GM20431 (cell line): Measurements from ENCODE around the gene ELK3.

Experiments used
- in situ Hi-C: fragments of 300-500 bp; cut with MseI, MboI; formaldehyde crosslinking; loops from one replicate; pipeline ENCODE4 v1.15.0; 2020; ENCODE audit warnings: low sequenced_read_pairs; ENCODE audit not compliant: unreplicated experiment

The ELK3 gene

DNA sequence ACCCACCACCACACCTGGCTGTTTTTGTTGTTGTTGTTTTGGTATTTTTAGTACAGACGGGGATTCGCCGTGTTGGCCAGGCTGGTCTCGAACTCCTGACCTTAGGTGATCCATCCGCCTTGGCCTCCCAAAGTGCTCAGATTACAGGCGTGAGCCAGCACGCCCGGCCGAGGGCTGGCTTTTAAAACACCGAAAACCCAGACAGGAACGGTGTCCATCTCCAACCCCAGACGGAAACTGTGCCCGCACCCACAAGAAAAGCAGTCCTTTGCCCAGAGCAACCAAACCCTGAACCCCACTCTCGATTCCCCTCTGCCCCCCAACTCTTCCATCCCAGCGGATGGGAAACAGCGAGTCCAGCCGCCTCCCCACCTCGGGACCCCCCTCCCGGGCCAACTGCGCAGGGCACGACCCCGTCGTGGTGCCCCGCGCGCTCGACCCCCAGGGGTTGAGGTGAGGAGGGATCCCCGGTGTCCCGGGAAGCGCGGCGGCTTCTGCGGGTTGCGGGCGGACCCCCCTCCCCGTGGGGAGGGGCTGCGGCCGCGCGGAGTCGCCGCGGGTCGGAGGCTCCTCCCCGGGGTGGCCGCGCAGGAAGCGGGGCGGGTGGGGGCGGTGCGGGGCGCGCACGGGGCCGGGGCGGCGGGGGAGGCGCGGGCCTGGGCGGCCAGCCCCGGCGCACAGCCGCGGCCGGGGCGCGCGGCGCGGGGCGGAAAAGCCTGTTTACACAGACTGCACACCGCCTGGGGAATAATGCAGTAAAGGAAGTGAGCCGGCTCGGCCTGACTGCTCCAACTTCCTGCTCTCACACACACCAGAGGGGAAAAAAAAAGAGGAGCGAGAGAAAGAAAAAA is at the start of gene ELK3:
TSS of gene ELK3 (plus strand) at position 651 of the 851 bp plus-strand sequence.
- in situ Hi-C loops: no loop called here

DNA sequence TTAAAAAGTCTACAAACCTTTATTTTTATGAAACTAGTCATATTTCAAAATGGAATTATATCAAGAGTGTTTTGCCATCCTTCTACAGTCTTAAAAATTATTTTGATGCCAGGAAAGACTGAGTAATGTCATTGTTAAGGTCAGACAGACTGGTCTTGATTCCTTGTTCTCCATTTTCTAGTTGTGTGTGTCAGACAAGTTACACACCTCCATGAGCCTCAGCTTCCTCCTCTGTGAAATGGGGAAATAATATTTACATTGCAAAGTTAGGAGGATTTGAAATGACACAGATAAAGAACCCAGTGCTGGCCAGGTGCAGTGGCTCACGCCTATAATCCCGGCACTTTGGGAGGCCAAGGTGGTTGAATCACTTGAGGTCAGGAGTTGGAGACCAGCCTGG is 47.4 kb upstream of the ELK3 start:
- in situ Hi-C loops: no loop called here

DNA sequence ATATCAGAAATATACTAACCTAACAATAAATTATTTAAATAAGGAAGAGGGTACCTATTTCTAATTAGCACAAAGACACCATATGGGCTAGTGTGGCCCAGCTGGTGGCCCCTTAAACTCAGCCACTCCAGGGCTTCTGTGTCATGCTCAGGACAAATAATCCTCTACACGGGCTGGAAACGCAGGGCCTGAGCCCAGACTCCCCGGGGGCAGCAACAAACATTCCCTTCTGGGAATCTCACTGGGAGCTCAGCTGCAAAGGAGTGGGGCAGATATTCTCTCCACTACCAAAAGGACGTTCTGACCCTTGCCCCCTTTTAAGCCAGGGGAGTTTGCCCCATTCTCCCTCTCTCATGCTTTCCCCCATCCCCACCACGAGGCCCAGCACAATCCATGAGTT is 43.7 kb upstream of the ELK3 start:
- in situ Hi-C loops: no loop called here

DNA sequence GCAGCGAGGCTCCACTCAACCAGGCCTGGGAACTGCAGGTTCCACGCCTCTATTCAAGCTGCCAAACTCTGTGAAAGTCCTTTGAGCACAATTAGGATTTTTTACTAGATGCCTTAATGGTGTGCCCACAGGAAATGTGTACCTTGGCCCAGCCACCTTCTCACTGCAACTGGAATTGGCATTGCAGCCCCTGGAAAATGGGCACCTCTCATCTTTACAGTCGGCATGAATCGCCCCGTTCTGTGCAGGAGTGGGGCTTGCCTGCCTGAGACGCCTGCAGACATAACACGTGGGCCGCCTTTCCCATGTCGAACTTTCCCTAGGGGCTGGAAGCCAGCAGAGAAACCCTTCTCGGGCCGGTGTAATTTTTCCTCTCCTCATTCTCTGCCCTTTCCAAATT is 42.0 kb upstream of the ELK3 start:
- in situ Hi-C loops: no loop called here

DNA sequence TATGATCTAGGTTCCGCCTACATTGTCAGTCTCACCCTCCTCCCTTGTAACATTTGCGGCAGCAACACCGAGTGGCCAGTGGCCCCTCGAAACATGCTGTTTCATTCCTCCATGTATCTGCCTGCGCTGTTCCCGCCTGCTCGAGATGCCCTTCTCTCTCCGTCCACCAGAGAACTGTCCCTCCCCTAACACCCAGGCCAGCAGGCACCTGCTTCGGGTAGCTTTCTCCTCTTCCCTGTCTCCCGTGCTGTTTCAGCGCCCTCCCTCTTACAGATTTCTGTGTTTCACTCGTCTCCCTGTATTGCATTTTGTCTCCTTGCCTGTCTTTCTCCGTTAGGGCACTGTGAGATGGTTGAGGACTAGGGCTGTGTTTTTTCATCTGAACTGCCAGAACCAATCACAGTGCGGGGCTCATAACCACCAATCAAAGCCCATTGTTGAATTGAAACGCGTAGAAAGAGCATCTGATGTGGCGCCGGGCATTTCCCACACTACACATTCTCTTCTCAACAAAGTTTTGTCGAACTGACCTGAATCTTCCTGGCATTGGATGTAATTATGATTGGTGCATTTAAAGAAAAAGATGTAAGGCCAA is 40.9 kb upstream of the ELK3 start:
- in situ Hi-C loops: no loop called here

DNA sequence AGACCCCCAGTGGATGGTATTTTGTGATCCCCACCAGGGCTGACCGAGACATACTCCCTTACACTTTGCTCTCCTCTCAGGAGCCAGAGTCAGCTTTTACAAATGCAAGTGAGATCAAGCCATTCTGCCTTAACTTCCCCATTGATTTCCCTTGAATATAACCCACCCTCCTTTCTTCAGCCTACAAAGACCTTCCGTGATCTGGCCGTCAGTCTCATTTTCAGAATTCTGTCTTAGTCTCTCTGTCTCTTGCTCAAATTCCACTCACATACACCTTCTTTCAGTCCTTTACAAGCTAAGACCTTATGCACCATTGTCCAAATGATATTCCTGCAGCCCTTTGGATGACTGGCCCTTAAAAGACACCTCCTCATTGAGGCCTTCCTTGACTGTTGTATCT is 39.0 kb upstream of the ELK3 start:
- in situ Hi-C loops: no loop called here

DNA sequence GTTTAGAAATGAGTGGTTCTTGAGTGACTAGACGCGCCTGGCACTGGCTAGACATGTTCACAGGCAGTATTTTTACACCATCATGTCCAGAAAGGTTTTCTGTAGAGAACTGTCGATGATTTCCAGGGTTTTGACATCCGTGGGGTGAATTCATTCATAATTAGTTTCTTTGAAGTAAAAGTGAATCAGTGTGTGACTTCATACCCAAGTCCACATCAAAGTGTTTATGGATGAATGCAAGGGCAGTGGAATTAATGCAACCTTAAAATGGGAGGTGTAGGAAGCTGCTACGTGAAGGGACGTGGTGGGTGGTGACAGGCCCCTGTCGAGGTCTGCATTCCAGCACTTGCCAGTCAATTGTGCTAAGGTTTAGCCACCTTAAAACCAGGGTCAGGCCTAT is 38.4 kb upstream of the ELK3 start:
- in situ Hi-C loops: no loop called here

DNA sequence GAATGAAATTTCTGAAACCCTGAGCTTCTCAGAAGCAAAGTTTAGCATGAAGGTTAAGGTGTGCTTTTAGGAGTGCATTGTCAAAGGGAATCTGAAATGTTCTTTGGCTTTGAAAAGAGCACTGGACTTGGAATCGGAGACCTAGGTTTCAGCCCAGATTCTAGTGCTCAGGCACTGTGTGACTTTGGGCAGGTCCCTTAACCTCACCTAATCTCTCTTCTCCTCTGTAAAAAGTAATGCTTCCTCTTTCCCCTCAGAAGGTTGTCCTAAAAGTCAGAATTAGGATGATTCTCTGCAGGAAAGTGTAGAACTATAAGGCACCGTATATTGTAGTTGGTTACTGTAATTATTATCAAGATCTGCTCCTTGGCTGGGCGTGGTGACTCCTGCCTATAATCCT is 38.0 kb upstream of the ELK3 start:
- in situ Hi-C loops: no loop called here

DNA sequence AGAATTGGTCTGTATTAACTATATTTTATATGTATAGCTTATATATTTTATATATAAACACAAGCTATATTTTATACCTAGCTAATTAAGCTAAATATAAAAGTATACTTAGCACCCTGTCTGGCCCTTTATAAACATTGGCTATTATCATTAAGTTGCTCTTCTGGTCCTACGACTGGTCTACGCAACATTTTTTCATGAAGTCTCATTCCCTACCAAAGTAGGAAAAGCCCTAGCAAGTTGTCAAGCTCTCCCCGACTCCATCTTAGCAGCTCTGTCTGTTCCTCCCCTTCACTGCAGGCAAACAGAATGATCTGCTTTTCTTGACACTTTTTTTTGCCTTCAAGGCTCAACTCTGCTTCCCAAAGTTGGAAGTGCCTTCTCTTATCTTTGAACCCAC is 36.7 kb upstream of the ELK3 start:
- in situ Hi-C loops: no loop called here

DNA sequence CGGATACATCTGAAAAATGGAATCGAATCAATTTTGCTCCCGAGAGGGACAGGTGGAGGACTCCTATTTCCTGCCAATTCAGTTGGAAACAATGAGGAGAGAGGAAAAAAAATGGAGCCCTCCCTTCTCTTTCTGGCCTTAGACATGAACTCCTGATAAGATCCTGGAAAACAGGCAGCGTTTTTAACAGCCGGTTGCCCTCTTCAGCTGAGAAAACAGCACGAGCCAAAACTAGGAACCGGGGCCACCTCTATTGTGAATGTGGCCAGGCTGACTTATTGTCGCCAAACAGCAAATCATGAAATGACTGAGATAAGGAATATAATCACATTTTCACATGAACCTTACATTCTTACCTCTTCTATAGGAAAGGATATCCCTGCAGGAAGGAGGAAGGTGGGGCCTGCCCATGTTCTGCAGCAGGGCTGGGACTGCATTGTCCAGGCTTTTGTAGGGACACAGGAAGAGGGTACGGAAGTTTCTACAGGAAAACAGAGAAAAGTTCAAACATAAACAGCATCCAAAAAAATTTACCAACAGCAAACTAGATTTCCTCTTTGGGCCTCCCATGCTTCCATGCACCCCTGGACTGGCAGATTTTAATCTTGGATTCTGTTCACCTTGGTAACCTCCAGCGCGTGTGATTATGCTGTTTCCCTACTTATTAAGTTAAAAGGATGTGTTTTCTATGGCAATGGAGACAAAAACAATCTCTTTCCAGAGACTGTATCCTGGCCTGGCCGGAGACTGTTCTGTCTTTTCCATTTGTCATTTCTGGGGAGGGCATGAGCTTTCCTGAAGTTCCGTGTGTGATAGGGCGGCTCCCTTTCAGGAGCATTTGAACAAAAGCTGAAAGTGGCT is 29.0 kb upstream of the ELK3 start:
- in situ Hi-C loops: no loop called here

DNA sequence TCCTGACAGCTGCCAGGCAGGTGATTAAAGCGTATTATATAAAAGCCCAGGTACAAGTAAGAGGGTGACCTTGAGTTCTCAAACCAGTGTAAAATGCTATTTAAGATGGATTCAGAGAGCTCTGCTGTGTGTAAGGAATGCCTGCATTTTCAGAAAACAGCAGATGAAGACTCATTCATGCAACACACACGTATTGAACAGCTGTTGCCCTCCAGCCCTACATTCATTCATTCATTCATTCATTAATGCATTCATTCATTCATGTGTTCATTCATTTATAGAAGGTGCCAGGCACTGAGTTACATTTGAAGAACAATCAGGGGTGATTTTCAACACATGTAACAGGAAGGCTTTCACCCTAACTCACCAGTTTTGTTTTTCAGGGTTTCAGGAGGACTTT is 27.4 kb upstream of the ELK3 start:
- in situ Hi-C loops: no loop called here

DNA sequence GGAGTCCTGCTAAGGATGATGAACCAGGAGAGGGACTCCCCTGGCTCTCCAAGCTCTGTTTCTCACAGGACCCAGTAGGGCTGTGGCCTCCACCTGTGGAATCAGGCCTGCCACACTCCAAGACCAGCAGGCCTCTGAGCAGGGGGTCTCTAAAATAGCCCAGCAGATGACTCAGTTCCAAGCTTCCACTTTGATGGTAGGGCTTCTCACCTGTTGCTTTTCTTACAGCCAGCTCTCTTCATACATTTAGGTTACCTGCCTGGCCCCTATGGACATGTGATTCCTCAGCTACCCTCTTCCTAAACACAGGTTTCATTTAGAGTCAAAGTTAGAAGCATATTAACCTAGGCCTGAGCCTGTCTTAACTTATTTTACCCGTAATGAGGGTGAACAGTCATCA is 26.7 kb upstream of the ELK3 start:
- in situ Hi-C loops: no loop called here

DNA sequence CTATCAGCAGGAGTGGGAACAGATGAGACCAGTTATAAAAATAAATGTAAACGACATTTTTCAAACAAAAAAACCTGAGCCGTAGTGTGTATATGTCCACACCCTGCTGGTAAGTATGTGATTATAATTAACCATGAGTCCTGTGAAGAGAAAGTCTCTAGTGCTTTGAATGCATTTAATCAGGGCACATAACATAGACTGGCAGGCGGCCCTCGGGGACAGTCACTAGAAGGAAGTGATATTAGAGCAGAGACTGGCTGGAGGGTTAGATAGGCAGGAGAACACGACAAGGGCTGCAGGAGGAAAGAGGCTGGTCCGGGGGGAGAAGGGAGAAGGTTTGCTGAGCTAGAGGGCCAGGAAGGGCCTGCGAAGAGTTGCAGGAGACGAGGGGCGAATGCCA is 23.8 kb upstream of the ELK3 start:
- in situ Hi-C loops: no loop called here

DNA sequence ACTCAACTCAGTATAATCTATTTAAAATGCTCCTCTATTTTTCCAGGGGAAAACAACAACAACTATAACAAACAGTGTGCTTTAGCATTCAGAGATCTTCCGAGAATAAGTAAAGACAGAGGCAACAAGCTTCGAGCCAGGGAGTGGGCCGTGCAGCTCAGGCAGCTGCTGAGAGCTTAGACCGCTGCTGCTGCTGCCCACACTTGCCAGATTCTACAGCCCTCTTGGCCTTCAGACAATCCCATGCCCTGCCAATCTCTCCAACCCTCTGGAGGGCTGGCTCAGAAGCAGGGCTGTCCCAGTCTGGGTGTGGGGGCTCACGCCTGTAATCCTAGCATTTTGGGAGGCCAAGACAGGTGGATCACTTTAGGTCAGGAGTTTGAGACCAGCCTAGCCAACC is 23.4 kb upstream of the ELK3 start:
- in situ Hi-C loops: no loop called here

DNA sequence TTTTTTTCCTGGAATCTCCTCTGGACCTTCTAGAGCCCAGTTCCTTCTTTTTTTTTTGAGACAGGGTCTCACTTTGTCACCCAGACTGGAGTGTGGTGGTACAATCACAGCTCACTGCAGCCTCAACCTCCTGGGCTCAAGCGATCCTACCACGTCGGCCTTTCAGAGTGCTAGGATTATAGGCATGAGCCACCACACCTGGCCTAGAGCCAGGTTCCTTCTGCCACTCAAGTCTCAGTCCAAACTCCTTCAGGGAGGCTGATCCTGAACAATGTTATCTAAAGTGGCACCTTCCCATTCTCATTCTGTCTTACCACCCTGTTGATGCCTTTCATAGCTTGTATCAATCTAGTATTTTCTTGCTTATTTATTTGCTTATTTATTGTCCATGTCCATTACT is 22.3 kb upstream of the ELK3 start:
- in situ Hi-C loops: no loop called here

DNA sequence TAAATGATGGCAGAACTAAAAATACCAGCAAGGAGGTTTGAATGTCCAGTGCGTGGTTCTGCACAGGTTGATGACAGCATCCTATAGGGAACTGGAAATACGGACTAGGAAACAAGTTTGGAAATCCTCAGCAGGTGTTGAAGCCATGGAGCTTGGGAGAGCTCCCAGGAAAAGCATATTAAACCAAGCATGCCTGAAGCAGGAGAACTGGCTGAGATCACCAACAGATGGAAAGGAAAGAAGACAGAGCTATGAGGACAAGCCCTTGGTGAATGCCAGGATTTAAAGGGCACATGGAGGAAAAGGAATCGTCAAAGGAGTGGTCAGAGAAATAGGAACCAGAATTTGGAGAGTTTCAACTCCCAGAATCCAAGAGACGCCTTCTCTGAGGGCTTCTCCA is 21.2 kb upstream of the ELK3 start:
- in situ Hi-C loops: no loop called here

DNA sequence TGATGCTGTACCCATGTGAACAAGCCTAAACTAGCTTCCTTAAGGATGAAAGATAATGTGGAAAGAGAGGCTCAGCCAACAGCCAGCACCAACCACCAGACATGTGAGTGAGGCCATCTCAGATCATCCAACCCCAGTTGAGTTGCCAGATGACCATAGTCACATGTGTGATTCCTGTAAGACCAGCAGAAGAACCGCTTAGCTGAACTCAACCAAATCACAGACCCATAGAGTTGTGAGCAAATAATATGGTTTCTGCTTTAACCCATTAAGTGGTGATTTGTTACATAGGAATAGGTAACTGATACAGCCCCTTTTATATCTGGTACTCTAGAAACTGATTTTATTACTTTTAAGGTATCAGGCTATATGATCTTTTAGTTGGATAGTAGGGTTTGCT is 17.6 kb upstream of the ELK3 start:
- in situ Hi-C loops: no loop called here

DNA sequence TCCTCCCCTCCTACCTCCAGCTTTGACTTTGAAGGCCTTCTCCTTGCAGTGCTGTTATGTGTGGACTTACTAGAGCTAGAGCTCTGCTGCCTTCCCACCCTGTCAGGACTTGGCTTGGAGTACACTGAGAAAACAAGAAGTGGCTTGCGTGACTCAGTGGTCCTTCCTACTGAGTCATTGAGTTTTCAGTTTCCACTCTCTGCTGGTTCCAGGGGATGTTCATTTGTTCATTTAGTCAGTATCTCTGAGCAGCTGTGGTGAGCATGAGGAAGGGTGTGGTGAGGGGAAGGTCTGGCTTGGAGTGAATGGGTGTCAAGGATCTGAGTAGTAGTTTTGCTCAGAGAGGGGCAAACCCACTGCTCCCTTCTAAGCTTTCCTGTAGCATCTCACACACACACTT is 17.2 kb upstream of the ELK3 start:
- in situ Hi-C loops: no loop called here

DNA sequence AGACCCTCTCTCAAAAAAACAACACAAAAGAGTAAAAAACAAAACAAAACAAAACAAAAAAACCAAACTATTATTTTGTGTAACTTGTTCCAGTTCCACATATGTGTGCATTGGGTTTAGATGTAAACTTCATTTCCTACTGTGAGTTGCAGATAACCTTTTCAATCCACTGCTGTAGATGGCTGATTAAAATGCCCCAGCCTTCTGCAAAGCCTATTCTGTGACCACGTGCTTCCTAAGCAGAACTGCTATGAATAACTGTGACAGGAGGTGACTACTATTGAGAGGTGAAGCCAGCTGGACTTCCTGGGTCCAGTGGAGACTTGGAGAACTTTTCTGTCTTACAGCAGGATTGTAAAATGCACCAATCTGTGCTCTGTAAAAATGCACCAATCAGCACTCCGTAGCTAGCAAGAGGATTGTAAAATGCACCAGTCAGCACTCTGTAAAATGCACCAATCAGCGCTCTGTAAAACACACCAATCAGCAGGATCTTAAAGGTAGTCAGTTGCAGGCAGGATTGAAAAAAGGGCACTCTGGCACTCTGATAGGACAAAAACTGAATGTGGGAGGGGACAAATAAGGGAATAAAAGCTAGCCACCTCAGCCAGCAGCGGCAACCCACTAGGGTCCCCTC is 10.3 kb upstream of the ELK3 start:
- in situ Hi-C loops: no loop called here

DNA sequence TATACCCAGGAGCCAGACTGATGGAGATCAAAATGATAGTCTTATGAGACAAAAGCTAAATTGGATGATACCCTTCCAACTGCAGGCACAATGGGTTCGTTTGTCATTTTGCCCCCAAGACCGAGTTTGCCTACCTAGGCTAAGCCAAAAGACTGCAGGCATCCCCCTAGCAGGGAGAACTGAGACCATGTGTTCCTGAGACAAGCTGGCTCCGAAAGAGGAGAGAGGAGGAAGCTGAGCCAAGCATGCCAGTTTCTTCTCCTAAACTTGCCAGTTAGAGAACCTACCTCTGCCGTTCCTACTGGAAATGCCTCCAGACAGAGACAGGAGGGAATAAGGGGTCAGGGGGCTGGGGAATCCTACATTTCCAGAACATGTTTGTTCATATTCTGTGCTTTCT is 8.3 kb upstream of the ELK3 start:
- in situ Hi-C loops: no loop called here
